ENCODE results near the gene ERV3-1. TPM values are rescaled to one million over a fixed set of nuclear protein-coding genes. Genes with fewer than 3 reads are reported as not detected.
A peak's percentile ranks its signal among the peaks of the same experiment; 100 is the strongest.

ERV3-1 gene
- total and polyA plus RNA-seq, 9 of the 15 experiments (the other 6 are each of a cell fraction or from before 2014, with no cell fraction given) = 10.2 to 30.0 (median 22.0) TPM

GRCh38 chr7:65006094-65006992 is at the start of gene ERV3-1 (continued):
- TF ChIP-seq SAFB2 (IDR thresholded peaks at IDR 0.05; ENCODE audit: borderline replicate concordance, low read depth, low read length, severe bottlenecking) = no peak
- TF ChIP-seq MTF1 (CRISPR knock-in tag; IDR thresholded peaks at IDR 0.05; ENCODE audit: borderline replicate concordance) = no peak
- no peak for TF ChIP-seq SMC3 (conservative IDR thresholded peaks at IDR 0.05; ENCODE audit: insufficient read depth, low read depth, low read length)
- no peak for TF ChIP-seq TEAD2 (tag; IDR thresholded peaks at IDR 0.05)
- no peak for TF ChIP-seq BACH1 (tag; IDR thresholded peaks at IDR 0.05)
- TF ChIP-seq ID3 (CRISPR knock-in tag; IDR thresholded peaks at IDR 0.05) = no peak
- TF ChIP-seq ID3 (tag; IDR thresholded peaks at IDR 0.05) = no peak
- TF ChIP-seq ZNF76 (CRISPR knock-in tag; IDR thresholded peaks at IDR 0.05; ENCODE audit: borderline replicate concordance) = no peak
- TF ChIP-seq KDM5B (IDR thresholded peaks at IDR 0.05; ENCODE audit: insufficient replicate concordance, low read depth, low read length) = peak; percentile 97
- no peak for TF ChIP-seq THRA (IDR thresholded peaks at IDR 0.05)
- no peak for TF ChIP-seq ZKSCAN1 (IDR thresholded peaks at IDR 0.05; ENCODE audit: low read depth, low read length)
- no peak for TF ChIP-seq PURB (CRISPR knock-in tag; IDR thresholded peaks at IDR 0.05; ENCODE audit: low read depth)
- TF ChIP-seq SIN3A (IDR thresholded peaks at IDR 0.05; ENCODE audit: borderline replicate concordance in 2 of 2, control insufficient read depth in 1 of 2, low read depth in 2 of 2, low read length in 2 of 2) = peak; percentile 57 to 73; a peak in 2 of 4 replicates
- TF ChIP-seq MTA2 (IDR thresholded peaks at IDR 0.05; ENCODE audit: low read depth) = no peak
- TF ChIP-seq RREB1 (CRISPR knock-in tag; IDR thresholded peaks at IDR 0.05) = peak; percentile 68; the same call in 1 of the 2 replicates
- 0 out of 2 replicates have a peak, but pooled peaks have one; percentile 61 for TF ChIP-seq CGGBP1 (CRISPR knock-in tag; IDR thresholded peaks at IDR 0.05)
- no peak for TF ChIP-seq TCF7 (IDR thresholded peaks at IDR 0.05; ENCODE audit: borderline replicate concordance)
- no peak for TF ChIP-seq SETDB1 (IDR thresholded peaks at IDR 0.05; ENCODE audit: low read length)
- peak; percentile 72 for TF ChIP-seq GABPA (tag; conservative IDR thresholded peaks at IDR 0.05; ENCODE audit: low read depth)

Data from K562 (cell line).